GM12801 (cell line): ENCODE data around the gene AP3S1.

ENCODE experiments used
- TF ChIP-seq, protein P1 (sequence below): IDR thresholded peaks from one replicate; pipeline ENCODE4 v1.5.1; 2011; ENCODE audit warnings: control low read depth; ENCODE audit not compliant: insufficient read length; ENCODE audit errors: extremely low read depth

Gene AP3S1

DNA sequence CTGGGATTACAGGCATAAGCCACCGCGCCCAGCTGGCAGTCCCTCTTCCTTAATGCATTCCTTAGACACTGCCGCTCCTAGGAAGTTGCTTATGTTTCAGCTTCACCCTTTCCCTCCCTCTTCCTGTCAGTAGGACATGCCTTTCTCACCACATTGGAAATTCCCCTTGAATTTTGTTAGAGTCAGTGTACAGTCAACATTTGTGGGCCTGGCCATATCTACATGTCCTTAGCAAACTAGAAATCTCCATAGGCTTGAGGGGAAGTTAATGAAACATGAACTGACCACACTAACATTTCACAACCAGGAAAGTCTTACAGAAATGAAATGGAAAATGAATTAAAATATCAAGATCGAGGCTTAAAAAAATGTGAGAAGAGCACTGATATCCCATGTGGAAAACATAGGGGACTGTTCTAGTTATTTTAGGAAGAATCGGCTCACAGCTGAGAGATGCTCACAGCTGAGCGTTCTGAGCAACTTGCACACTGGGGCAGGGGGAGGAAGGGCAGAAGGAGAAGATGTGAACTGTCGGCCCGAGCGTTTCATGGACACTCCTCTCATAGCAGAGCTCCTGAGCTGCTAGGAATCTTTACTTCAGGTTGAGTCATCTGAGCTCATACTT lies 99.4 kb downstream of the AP3S1 start:
- TF ChIP-seq, protein P1, sequence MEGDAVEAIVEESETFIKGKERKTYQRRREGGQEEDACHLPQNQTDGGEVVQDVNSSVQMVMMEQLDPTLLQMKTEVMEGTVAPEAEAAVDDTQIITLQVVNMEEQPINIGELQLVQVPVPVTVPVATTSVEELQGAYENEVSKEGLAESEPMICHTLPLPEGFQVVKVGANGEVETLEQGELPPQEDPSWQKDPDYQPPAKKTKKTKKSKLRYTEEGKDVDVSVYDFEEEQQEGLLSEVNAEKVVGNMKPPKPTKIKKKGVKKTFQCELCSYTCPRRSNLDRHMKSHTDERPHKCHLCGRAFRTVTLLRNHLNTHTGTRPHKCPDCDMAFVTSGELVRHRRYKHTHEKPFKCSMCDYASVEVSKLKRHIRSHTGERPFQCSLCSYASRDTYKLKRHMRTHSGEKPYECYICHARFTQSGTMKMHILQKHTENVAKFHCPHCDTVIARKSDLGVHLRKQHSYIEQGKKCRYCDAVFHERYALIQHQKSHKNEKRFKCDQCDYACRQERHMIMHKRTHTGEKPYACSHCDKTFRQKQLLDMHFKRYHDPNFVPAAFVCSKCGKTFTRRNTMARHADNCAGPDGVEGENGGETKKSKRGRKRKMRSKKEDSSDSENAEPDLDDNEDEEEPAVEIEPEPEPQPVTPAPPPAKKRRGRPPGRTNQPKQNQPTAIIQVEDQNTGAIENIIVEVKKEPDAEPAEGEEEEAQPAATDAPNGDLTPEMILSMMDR = no peak

DNA sequence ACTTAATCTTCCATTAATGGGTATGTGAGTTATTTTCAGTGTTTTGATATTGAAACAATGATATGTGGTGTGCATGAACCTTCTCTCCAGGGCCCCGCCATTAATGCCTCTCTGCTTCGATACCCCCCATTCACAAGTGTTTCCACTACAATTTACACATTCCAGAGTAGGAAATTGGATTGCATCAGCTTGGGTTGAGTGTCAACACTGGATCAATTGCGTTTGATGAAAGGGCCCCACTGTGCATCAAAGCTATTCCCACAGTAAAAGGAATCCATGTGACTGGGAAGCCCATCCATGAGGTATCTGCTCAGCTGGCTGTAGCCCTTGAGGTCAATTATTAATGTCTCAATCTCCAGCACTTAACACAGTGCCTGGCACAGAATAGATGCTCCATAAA lies 102.8 kb downstream of the AP3S1 start:
- TF ChIP-seq, protein P1 = no peak

DNA sequence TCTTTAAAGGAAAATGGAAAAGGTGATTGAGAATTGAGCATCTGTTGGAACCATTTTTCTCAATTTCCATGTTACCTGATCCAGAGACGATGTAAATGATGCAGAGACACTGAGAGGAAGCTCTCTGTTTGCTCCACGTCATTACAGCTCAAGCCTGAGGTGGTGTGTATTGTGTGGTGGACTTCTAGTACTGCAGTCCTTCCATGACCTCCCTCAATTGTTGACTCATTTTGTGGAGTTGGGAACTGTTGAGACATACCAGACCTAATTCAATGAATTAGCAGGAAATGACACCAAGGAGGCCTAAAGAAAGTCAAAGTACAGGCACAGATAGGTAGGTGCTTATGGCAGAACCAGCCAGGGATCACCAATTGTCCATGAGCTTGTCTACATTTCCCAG lies 104.9 kb downstream of the AP3S1 start:
- TF ChIP-seq, protein P1 = no peak

DNA sequence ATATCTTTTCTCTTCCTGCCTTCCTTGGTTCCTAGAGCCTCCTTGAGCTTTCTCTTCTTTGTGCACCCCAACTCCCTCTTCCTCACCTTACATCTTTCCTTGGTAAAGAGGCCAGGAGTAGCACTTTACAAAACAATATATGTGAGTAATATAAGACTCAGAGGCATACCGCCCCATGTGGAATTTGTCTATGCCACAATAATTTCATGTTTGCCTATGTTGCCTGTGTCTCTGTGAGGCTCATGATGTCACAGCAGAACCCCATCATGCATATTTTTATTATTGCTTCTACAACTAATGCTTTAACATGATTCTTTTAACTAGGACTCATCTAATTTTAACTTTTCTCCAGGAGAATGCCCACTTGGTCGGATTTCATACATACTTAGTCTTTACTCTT lies 105.5 kb downstream of the AP3S1 start:
- TF ChIP-seq, protein P1 = no peak

DNA sequence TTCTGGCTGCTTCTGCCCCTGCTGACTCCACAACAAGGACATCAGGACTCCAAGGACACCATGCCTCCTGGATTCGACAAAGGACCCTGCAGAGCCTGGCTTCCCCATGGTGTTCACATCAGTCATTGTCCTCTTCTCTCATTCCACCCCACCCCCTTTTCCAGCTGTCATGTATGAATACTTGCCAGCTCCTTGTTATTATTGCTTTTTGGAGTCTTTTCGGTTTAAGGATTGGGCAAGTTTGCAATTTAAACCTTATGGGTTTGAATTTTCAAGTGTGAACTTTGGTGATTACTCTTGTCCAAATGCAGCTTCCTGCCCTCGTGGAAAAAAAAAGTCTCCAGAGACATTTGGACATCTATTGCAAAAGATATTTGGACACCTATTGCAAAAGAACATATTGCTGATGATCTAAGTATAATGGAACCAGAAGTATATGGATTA lies 106.4 kb downstream of the AP3S1 start:
- TF ChIP-seq, protein P1 = no peak

DNA sequence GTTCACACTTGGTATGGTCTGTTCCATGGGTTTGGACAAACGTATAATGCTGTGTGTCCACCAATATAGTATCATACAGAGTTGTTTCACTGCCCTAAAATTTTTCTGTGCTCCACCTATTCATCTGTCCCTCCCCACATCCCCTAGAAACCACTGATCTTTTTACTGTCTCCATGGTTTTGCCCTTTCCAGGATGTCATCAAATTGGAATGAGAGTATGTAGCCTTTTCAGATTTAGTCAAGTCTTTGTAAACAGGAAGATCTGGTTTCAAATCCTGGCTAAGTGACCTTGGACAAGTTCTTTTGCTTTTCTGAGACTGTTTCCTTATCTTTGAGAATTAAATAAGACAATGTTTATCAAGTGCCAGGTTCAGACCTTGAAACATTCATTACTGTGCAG lies 107.4 kb downstream of the AP3S1 start:
- TF ChIP-seq, protein P1 = no peak

DNA sequence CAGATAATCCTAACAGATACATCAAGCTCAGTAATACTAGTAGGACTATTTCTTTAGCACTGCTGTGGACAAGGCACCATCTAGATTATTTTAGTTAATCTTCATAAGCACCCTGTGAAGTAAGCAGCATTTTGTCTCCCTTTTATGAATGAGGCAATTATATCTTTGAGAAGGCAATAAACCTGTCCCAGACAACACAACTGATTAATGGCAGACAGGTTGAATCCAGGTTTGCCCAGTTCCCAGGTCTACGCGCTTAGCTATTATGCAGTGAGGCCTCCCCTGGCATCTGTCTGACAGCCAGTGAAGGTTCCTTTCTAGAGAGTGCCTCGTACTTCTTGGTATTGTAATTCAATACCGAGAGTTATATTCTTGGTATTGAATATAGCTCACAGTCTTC lies 110.9 kb downstream of the AP3S1 start:
- TF ChIP-seq, protein P1 = no peak
